DMS53 treated with DMSO at 0.1 percent for 48 hours (cell line): ENCODE measurements around the gene MMP28.

Experiments used
- DNase-seq: peaks from one replicate; lab custom pipeline; 2025; ENCODE audit not compliant: unreplicated experiment; lab: John Stamatoyannopoulos, UW

The MMP28 gene

DNA sequence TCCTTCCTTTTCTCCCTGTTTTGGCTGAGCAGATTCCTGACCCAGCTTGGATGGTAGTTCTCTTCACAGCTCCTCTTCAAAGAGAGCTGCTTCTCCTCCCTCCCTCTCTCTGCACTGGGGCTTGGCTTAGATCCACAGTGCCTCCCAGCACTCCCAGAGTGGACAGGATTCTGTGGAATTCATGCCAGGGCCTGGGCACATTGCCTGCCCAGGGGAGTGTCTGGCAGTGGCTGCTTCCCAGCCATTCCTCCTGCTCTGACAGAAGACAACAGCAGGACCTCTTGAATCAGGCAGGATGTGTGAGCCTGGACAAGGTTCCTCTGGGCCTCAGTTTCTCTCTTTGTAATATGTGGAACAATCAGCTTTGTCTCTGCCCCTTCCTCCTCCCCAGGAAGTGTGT is 4.5 kb upstream of the MMP28 start:
- no peak for DNase-seq

DNA sequence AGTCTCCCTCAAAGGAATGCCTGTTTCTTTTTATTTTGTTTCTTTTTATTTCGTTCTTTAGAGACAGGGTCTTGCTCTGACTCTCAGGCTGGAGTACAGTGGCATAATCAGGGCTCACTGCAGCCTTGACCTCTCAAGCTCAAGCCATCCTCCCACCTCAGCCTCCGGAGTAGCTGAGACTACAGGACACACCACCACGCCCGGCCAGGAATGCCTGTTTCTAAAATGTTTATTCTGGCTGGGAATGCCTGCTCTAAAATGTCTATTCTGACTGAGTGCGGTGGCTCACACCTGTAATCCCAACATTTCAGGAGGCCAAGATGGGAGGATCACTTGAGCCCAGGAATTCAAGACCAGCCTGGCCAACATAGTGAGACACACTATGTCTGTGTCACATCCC is 2.5 kb upstream of the MMP28 start:
- no peak for DNase-seq

DNA sequence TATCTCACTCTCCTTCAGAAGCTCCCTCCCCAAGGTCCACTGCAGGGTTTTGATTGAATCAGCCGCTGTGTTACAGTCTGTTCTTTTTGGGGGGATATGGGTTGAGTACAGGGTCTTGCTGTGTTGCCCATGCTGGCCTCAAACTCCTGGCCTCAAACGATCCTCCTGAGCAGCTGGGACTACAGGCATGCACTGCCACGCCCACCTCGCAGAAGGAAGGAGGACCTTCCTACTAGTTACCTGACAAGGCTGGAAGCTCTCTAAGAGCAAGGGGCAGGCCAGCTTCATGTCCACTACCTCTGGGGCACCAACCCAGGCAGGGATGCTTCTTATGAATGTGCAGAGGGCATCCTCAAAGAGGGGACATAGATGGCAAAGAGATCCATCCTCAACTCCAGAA is 1.9 kb upstream of the MMP28 start:
- DNase-seq = no peak

DNA sequence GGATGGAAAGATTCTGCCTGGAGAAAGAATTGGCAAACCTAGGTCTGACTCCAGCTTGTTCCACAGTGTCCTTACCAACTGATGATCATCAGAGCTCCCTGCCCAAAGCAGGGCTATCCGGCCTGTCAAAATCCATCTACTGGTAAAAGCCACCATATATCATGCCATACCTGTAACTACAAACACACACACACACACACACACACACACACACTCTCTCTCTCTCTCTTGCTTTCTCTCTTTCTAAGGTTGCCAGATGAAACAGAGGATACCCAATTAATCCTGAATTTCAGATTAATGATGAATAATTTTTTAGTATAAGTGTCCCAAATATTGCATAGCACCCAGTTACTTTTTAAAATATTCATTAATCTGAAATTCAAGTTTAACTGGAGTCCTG is 1.5 kb upstream of the MMP28 start:
- no peak for DNase-seq

DNA sequence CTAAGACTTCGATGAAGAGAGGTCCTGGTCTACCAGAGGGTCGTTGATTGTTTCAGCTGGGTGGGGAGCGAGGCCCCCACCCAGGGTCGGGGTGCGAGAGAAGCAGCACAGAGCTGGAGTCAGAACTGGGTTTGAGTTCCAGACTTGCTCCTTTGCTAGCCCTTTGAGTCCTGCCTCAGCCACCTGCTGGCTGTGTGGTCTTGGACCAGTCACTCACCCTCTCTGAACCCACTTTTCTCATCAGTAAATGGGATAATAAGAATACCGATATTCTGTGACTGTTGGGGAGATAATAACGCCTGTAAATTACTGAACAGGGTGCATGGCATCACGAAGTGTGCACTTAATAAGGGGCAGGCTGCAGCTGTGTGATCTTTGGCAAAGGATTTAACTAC is 427 bp upstream of the MMP28 start:
- DNase-seq = no peak

DNA sequence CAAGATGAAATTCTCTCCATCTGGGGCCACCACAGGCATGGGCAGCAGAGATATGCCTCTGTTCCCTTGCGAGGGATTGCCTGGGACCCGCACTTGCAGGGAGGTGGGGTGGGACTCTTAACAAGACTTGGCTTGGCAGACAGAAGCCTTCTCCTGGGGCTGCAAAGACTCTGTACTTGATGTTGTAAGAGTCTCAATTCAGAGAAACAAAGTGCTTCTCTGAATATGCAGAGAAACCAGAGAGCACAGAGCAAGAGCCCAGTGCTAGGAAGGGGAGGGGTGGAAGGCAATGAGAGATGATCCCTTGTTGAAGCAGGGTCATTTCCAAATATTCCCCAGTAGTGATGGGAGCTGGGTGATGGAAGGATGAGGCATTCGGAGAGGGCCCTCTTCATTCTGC is 2.2 kb downstream of the MMP28 start:
- no peak for DNase-seq

DNA sequence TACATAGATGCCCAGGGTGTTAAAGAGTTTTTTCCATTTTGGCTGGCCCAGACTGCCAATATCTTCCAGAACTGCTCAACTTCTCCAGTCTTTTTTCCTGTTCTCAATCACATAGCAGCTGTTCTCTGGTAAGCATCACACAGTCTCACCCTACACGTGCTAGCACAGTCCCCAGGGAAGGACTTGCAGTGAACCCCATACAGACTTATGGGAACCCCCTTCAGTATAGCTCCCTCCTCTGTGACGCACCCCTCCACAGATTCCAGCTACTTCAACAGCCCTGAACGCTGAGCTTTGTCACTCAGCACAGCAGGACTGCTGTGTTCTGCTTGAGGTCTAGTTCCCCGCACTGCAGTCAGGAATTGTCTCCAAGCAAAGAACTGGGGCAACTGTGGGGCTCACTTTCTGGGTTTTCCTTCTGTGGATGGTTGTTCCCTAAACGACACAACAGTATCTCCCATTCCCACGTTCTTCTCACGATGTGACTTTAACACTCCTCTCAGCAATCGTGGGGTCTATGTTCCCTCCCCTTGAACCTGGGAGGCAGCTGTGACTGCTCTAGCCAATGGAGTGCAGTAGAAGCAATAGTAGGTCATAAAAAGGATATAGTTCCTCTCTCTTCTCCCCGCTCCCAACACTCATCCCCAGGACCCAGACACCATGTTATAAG is 3.6 kb downstream of the MMP28 start:
- DNase-seq = no peak

DNA sequence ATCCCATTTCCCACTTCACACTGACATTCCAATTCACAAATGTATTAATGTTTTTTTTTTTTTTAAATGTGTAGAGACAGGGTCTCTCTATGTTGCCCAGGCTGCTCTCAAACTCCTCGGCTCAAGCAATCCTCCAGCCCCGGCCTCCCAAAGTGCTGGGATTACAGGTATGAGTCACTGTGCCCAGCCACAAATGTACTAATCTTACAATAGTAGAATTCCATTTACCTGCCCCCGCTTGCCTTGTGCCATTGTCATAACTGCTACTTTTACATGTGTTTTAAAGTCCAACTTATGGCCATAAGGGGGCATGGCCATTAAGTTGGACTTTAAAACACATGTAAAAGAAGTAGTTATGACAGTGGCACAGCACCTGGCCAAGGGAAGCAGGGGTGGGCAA is 4.6 kb downstream of the MMP28 start:
- DNase-seq = no peak

DNA sequence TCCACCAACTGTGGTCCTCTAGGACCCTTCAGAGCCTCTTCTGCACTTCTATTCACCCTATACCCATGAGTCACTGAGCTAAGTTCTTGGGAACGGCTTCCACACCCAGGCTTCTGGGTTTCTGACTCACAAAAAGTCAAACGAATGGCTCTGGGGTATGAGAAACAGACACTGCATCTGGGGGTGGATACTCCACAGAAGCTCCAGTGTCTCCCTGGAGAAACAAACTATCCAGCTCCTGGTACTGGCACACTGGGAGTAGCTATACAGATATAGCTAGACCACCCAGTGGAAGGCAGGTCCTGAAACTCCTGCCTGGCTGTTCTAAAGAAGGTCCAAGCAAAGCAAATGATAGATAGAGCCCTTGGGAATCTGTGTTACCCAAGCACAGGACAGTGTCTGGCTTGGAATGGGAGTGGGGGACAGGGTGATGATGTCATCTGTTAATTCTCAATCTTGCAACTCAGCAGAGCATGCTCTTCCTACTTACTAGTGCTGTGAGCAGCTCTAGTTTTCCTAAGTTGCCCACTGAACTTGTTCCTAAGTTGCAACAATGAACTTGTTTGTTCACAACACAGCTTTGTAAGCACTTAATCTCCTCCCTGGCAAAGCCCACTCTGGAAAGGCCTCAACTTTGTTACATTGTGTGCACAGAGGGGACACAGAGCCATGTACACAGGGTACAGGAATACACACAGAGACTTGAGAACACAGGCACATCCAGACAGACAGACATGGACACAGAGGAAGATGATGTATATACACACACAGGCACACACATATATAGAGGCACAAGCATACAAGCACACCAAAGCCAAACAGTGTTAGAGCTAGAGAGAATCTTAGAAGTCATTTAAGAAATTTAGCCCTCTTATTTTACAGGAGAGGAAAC is 6.7 kb downstream of the MMP28 start:
- no peak for DNase-seq

DNA sequence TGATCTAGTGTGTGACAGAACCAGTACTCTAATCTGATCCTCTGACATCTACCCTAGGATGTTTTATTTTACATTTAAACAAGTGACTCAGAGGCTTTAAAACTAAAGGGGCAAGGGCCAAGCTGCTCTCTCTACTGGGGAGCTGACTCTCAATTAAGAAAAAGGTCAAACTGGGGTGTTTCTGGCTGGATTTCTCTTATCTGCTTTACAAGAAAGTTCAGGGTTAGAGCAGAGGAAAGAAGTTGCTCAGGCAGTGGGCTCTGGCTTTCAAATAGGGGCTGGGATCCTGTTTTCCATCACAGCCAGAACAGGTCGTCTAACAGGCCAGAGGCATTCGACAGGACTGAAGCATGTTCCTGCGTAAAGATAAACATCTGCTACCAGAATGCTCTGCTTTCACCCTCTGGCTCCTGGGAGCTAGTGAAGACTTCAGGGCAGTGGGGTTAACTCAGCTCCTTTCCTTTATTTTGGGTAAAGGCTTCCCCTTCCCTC is 8.5 kb downstream of the MMP28 start:
- DNase-seq = no peak

DNA sequence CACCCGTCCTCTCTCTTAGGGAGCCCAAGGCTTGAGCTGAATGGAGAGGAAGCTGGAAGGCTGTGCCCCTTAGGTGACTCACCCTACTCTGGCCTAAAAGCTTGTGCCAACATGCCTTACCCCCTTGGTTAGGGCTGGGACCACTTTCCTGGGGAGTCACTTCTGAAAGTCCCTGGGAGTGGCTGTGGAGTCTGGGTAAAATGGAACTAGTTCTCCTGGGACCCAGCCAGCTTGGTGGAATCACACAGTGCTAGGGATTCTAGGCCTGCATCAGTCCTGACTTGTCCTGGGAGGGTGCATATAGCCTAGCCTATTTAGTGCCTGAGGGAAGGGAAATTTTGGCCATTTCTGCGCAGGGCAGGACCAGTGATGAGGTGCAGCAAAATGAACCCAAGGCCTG is 10.5 kb downstream of the MMP28 start:
- no peak for DNase-seq

DNA sequence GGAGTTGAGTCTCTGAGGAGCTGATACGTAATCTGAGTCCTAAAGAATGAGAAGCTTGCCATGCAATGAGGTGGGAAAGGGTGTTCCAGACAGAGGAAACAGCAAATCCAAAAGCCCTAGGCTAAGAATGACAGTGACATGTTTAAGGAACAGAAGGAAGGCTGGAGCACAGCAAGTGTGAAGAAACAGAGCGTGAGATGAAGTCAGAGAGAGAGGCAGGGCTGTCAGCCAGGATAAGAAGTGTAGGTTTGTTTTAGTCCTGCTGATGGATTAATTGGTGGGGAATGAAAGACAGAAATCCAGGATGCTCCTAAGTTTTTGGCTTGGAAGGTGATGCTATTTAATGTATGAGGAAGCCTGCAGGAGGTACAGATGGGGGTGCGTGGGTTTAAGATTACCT is 14.5 kb downstream of the MMP28 start:
- no peak for DNase-seq

DNA sequence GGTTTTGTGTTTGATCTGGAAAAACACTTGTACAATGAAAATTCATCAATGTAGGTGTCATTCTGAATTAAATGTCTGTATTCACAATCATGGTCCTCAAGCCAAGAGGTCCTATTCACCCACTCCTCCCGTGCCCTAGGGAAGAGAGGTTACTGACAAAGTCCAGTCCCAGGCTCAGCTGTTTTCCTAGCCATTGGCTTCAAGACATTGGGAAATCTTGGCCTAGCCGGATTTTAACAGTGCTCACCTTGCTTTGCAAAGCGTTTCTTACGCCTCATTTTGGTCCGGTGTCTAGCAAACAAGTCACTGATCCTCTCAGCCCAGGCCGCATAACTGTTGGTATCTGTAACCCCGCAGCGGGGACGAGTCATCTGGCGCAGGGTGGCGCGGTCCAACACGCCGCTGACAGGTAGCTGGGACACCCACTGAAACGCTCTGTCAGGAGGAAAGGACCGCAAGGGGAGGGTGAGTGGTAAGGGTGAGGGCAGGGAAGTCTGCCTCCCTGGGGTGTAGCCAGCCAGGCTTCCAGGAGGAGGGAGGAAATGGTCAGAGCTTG is 16.7 kb downstream of the MMP28 start:
- DNase-seq = no peak

DNA sequence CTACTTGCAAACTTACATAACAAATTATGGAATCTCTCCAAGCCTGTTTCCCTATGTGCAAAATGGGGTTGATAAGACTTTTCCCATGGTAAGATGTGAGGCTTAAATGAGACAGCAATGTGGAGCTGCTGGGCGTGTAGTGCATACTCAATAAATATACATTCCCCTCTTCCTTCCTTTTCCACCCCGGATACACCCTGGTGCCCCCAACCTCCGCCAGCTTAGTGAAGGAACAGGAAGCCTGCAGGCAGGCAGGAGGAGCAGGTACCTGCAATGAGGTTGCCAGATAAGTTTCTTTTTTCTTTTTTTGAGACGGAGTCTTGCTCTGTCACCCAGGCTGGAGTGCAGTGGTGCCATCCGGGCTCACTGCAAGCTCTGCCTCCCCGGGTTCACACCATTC is 19.9 kb downstream of the MMP28 start:
- DNase-seq = no peak

DNA sequence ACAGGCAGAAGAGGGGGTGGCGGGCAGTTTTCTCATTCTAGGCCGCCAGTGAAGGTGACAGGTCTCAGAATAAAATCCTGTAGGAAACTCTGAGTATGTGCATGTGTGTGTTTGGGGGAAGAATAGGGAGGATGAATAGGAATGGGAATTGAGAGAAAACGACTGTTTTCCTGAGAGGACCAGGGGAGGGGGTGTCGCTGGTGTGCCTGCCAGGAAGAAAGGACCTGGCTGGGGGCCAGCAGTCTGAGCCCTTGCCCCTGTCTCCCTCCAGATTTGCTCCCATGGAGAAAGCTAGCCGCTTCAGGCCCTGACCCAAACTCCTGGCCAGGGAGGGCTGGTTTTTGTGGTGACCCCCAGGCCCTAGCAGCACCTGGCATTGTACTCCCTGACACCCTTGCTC is 20.4 kb downstream of the MMP28 start:
- no peak for DNase-seq

DNA sequence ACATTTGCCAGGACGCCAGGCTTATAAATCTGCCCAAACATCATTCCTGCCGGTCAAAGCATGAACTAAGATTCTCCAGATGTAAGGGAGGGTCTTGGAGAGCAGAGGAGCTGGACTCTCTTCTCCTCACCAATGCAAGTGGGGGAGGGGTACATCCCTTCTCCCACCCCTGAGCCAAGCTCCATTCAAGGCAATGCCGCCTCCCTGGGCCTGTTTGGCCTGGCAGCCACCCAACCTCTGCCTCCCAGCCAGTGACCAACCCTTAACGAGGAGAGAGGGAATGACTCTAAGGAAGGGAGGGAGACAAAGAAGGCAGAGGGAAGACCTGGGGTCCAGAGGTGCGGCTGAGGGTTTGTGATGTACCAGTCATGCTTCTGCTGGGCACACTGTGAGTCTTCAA is 20.9 kb downstream of the MMP28 start:
- DNase-seq = no peak

DNA sequence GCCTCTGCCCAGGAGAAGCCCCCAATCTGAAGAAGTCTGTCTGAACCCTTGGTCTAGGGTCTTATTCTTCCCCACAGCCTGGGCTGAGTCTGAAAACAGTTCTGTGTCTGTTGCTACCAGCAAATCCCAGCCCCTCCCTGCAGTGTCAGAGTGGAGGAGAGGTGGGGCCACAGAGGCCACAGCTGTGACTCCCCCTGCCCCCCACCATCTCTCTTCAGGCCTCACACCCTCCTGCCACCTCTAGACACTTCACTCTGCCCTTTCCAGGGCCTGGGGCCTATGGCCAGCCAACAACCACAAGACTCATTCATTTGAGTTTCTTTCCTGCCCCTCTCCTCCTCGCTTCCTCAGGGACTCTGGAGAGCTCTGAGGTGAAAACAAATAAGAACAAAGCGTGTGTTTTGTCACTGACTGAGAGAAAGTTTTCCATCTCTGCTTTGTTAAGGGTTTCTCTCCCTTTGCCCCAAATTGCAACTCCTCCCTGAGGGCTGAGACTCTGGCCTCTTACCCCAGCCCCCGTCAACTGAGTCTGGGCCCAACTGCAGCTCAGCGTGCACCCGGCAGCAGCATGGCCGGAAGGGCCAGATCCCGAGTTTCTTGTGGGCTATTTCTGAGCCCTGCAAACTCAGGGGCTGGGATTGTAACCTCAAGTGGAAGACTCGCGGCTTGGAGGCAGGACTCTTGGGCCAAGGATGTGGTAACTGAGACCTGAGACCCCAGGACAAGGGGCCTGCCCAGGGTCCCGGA is 21.6 kb downstream of the MMP28 start:
- no peak for DNase-seq

DNA sequence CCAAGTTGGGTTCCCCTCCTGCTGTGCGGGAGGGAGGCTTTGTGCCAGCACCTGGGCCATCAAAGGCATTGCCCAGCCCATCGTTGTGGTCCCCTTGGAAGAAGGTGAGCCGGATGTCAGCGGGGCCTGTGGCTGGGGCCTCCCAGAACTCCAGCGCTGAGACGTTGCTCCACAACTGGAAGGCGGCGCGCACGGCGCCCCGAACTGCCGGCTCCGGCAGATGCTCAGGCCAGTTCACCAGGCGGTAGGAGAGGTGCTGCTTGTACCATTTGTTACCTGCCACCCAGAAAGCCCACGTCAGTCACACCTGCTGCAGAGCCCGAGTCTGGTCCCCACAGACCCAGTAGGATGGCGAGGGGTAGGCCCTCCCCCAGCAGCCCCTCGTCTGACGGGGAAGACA is 22.3 kb downstream of the MMP28 start:
- DNase-seq = no peak

DNA sequence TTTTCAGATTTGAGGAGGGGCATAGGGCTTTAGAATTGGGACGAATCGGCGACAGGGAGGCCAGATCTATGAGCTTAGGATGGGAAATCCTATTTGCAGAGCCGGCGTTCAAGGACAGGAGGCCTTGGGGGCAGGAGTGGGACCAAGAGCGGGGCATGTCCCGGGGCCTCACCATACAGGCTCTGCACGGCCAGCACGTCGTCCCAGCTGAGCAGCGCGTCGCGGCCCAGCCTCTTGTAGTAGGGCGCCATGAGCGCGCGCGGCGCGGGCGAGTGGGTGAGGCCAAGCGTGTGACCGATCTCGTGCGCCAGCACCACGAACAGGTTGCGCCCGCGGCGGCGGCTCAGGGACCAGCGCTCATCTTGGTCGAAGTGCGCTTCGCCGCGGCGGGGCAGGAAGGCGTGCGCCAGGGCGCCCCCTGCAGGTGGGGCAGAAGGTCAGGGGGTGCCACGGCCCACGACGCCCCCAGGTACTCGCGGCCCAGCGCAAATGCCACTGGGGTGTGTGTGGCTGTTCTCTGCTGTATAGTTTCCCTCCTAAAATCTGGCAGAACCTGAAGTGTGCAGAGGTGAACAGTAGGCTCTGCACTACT is 25.4 kb downstream of the MMP28 start:
- DNase-seq = no peak

DNA sequence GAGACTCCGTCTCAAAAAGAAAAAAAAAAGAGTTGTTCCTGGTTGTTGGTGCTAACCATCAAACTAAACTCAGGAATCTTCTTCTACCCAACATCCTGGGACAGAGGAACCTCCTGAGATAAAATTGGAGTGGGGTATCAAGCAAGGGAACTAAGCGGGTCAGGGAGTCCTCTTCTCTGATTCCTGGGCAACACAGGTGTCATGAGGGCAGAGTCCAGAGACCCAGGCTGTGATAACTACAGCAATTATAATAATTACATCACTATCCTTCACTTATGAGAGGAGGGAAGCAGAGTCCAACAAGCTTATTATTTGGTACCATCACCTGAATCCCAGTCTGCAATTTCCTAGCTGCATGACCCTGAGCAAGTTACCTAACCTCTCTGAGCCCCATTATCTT is 26.6 kb downstream of the MMP28 start:
- DNase-seq = no peak

DNA sequence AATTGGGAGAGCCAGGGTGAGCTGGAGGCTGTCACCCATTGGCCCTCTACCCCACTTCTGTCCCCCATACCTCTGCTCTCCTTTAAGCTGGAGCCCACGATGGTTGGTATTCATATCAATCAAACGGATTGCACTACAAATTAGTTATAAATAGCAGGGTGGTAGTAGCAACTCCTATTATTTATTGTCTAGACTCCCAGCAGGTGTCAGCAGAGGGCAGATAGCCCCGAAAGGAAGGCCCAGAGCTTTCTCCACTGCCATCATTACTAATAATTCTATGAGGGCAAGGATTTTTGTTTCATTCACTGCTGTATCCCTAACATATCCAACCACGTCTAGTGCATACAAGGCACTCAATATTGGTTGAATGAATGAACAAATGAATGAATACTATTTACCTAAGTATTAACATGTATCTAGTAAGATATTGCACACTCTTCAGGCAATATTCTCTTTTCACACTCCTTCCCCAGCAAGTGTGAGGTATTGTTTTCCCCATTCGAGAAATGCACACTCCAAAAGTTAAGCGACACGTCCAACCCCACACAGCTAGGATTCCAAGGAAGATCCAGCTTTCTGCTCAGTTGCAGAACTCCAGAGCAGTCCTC is 28.4 kb downstream of the MMP28 start:
- peak; percentile 23 for DNase-seq
